ENCODE data around the gene ETFA.
A peak's percentile ranks its signal among the peaks of the same experiment; 100 is the strongest.

ETFA gene

DNA sequence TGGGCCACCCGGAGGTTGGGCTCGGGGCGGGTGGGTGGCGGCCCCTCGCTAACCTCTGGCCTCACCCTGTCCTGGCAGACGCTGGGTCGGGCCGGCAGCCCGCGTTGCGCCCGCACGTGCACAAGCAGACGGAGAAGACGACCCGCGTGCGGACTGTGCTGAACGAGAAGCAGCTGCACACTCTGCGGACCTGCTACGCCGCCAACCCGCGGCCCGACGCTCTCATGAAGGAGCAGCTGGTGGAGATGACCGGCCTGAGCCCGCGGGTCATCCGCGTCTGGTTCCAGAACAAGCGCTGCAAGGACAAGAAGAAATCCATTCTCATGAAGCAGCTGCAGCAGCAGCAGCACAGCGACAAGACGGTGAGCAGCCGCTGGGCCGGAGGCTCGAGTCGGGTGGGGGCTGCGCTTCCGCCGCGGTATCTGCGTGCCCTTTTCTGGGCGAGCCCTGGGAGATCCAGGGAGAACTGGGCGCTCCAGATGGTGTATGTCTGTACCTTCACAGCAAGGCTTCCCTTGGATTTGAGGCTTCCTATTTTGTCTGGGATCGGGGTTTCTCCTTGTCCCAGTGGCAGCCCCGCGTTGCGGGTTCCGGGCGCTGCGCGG, 29.0 kb upstream of the ETFA start:
- DNase-seq, result peak; percentile 25

GRCh38 chr15:76339305-76340197, 28.3 kb upstream of the ETFA start:
- peak; percentile 17 for DNase-seq

DNA sequence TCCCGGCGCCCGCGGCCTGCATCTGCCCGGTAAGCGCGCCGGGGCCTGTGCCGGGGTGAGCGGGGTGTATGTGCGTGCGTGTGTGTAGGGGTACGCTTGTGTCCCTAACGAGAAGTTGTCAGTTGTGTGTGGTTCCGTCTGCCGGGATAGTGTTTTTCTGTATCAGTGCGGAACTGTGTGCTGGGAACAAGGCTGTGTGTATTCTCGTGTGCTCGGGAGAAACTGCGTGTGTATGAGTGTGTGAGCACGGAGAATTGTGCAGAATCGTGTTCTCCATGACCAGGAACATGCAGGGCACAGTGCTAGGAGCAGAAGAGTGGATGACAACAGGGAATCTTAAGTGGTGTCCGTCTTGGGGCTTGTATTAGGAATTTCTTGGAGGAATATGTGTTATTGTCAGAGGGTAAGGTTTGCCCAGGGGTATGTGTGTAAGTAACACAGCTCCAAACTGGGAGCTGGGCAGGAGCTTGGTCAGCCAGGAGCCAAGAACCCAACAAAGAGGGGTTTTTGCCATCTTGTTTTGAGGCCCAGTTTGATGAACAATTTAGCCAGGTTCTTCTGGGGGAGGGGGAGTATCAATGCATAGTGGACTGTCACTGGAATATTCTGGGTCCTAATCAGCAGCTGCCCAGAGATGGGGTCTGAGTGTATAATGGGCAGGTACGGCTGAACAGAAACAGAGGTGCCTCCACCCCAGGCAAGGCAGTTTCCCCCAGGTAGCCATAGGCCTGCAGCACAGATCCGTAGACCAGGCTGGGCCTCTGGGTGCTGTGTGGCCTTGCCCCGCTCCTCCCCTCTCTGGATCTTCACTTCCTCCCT, 27.4 kb upstream of the ETFA start:
- peak; percentile 8 for DNase-seq

DNA sequence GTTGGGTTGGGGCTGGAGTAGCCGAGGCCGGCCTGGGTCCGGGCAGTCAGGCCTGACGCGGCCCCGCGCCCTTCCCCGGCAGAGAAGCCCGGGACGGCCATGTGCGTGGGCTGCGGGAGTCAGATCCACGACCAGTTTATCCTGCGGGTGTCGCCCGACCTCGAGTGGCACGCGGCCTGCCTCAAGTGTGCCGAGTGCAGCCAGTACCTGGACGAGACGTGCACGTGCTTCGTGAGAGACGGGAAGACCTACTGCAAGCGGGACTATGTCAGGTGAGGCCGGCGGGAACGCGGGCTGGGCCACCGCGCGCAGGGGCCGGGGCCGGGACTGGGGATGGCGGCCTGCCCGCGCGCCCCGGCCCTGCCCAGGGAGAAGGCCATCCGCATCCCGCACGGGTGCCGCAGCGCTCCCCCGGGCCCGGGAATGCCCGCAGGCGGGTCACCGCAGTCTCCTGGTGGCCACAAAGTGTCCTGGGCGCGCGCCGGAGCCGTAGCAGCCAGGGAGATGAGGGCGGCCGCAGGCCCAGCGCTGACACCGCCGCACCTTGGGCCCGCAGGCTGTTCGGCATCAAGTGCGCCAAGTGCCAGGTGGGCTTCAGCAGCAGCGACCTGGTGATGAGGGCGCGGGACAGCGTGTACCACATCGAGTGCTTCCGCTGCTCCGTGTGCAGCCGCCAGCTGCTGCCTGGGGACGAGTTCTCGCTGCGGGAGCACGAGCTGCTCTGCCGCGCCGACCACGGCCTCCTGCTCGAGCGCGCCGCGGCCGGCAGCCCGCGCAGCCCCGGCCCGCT, 26.6 kb upstream of the ETFA start:
- peak; percentile 26 for DNase-seq

DNA sequence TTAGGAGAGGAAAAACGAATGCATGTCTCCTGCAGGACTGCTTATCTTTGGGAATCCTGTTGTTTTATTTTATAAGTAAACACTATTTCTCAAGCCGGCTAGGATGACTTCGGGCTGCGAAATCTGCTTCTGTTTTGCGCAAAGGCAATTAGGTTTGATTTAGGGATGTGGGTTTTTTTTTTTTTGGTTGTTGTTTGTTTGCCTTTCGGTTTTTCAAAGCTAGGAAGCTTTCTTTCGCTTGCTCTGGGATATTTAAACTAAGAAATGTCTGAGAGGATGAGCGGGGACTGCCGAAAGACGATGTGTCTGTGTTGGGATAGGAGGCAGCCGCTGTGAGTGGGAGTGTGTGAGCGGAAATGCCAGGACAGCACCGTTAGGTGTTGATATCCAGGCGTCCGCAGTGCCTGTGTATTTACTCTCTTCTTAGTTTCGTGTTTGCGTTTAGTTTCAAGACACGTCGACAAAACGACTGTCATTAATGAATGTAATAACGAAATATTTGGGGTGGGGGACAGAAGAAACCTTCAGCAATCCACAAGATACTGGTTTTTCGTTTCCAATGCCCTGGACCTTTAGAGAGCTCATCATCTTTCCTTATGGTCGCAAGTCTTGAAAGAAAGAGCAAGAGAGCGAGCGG, 25.9 kb upstream of the ETFA start:
- peak; percentile 26 for DNase-seq

DNA sequence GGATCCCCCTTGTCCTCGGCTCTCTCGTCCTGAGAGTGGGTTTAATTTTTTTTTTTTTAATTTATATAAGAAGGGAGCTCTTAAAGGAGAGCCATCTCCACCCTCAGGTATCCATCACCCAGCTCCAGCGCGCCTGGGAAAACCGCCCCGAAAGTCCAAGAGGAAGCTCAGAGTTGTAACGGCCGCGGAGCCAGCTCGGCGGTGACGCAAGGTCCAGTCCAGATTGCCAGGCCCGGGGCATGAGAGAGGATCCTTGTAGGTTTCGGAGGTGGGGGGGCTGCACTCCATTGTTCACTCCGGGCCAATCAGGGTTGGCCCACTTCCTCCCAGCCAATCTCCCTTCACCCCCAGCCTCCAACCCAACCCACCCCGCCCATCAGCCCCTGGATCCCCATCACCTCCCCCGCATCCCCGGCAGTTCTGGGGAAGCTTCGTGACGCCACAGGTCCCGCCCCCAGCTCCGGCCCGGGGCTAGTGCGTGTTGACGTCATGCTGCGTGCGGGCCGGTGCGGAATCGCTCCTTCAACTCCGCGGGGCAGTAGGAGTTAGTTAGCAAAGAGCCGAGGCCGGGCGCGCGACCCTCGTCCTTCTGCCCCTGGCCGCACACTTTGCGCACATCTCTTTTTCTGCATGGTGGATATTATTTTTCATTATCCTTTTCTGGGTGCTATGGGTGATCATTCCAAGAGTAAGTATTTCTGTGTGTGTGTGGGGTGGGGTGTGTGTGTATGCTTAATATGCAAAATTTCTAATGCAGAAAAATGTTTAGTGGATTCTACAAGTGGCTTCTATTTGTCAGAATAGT, 25.2 kb upstream of the ETFA start, which contains the start of gene ISL2:
Gene ISL2 (plus strand): TSS at position 520 of the 805 bp plus-strand sequence. CDS start 111 bp downstream, at position 631.
- DNase-seq, result peak; percentile 72

GRCh38 chr15:76335307-76336253, 24.3 kb upstream of the ETFA start:
- peak; percentile 20 for DNase-seq

DNA sequence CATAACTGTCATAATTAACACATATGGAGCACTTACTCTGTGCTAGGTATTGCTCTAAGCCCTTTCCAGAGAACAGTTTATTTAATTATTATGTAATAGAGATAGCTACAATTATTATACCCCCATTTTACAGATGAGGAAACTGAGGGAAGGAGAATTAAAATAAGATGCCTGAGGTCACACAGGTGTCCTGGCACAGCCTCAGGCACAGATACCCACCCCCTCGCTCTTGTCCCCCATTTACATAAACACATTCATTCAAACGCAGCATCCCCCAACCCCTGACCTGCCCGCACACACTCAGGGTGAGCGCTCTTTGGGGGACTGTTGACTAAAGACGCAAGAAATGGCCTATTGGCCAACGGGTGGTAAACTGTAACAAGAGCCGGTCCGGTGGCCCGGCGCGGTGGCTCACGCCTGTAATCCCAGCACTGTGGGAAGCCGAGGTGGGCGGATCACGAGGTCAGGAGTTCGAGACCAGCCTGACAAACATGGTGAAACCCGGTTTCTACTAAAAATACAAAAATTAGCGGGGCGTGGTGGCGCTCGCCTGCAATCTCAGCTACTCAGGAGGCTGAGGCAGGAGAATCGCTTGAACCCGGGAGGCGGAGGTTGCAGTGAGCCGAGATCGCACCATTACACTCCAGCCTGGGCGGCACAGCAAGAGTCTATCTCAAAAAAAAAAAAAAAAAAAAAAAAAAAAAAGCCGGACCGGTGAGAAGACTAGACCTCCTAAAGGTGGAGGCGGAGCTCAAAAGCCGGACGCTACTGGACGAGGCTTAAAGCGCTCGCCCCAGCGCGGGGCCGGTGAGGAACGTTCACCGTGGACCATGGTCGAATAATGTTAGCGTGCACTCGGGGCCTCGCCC, 23.4 kb upstream of the ETFA start:
- no peak for DNase-seq

DNA sequence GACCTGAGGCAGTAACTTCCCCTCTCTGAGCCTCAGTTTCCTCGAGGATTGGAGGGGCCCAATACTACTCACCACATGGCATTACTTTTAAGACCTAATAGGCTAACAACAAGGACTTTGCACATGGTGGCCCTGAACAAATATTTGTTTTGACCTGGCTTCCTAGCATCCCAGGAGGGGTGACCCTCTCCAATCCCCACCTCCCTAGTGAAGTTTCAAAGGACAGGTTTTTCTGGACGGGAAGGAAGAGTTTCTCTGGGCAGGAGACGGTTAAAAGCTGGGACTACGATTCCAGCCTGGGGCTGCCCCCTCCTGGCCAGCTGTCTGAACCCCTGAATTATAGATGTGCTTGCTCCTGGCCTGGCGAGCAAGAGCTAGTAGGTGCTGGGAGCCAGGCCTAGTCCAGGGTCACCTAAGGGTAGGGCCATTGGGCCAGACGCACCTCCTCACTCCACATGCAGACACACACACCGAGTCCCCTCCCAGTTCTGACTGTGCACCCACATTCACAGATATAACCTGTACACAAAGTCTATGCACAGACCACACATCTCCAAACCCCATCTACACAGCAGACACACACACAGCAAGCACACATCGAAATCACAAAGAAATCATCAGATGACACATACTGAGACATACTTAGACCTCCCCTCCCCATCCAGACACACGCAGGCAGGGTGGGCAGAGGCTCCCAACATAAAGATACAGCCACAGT, 22.6 kb upstream of the ETFA start:
- DNase-seq, result peak; percentile 16

DNA sequence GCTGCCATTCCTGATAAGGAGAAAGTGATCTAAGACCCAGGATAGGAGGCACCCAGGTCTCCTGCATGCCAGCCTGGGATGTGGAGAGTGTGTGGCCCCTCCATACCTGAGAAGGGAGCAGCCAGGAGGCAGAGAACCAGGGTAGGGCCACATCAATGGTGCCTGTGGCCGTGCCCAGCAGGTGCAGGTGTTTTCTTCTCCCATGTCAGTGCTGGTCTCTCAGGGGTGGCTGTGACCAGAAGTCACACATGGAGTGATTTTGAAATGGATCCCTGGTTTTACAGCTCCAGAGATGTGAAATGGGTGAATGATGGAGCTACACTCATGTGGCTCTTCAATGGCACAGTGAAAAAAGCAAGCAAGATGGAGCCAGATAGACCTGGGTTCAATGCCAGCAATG, 22.0 kb upstream of the ETFA start:
- DNase-seq, result no peak

GRCh38 chr15:76332796-76333195, 21.5 kb upstream of the ETFA start:
- DNase-seq, result no peak

- no peak for DNase-seq
Observed at GRCh38 chr15:76330080-76330680, 18.9 kb upstream of the ETFA start.

DNA sequence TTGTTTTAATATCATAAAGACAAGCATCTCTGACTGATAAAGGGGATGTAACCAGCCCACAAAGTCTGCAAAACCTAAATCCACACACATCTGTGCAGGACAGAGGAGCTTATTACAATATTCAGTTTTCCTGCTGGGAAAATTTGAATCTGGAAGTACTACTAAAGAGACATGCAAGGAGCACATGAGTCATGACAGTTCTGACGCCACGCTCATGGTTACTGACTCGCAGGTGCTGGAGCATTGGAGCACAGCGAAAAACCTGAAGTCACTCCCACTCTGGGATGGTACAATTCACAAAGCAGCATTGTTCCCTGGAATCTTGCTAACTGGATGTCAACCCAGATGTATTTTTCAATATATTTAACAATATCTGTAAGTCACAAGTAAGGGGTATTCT, 17.7 kb upstream of the ETFA start:
- DNase-seq, result no peak

- no peak for DNase-seq
Observed at GRCh38 chr15:76328106-76328696, 16.9 kb upstream of the ETFA start.

DNA sequence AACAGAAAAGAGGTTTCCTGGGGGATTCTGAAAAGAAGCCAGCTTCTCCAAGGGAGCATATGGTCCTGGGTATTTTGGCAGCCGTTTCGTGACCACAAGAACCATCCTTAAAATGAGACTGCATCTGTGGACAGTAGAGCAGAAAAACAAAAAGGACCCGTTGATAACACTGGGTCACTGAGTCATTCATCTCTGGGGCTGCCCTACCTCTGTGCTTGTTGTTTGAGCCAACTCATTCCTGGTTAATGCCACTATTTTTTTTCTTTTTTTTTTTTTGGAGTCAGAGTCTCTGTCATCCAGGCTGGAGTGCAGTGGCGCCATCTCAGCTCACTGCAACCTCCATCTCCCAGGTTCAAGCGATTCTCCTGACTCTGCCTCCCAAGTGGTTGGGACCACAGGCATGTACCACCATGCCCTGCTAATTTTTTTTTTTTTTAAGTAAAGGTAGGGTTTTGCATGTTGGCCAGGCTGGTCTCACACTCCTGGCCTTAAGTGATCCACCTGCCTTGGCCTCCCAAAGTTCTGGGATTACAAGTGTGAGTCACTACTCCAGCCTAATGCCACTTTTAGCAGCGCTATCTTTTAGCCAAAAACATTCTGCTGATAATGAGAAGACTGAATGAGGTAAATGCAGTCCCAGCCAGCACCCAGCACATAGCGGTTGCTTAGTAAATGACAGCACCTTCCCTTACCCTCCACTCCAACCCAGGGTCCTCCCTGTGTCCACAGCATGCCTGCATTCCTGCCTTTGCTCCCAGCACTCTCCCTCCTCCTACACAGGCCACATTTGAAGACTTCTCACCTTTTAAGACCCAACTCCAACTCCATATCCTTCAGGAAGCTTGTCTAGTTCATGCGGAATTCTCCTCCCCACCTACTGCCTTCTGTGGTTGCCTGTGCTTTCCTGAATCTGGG, 16.2 kb upstream of the ETFA start:
- no peak for DNase-seq

GRCh38 chr15:76325704-76326103, 14.4 kb upstream of the ETFA start:
- no peak for DNase-seq
